HepG2 (cell line): ENCODE results near the gene MCF2L. TPM values are rescaled to one million over a fixed set of nuclear protein-coding genes. Genes with fewer than 3 reads are reported as not detected.
A peak's percentile ranks its signal among the peaks of the same experiment; 100 is the strongest.

Experiments
- ATAD3A ChIP-seq: sonication (generic); formaldehyde crosslinking; IDR thresholded peaks from 2 replicates; pipeline ENCODE4 v1.4.0; 2020; ENCODE audit warnings: missing genetic modification reagents
- BCL6 ChIP-seq: IDR thresholded peaks from 2 replicates; pipeline ENCODE4 v1.6.1; 2016; ENCODE audit warnings: missing genetic modification reagents, missing compliant biosample characterization
- FOXJ3 ChIP-seq: sonication (generic); formaldehyde crosslinking; IDR thresholded peaks from 2 replicates; pipeline ENCODE4 v1.4.0; 2020; ENCODE audit warnings: missing genetic modification reagents, mild to moderate bottlenecking, borderline replicate concordance
- HCFC1 ChIP-seq: fragments of 150-350 bp; IDR thresholded peaks from 2 replicates; pipeline ENCODE4 v1.6.1; 2014; ENCODE audit warnings: low read depth, low read length
- HOXA7 ChIP-seq: sonication (generic); formaldehyde crosslinking; IDR thresholded peaks from 2 replicates; pipeline ENCODE4 v1.8.1; 2022; ENCODE audit warnings: mild to moderate bottlenecking, missing genetic modification reagents, moderate library complexity
- KDM6A ChIP-seq: IDR thresholded peaks from 2 replicates; pipeline ENCODE4 v1.6.1; 2016; ENCODE audit warnings: low read depth
- NFKB2 ChIP-seq: sonication (generic); formaldehyde crosslinking; IDR thresholded peaks from 2 replicates; pipeline ENCODE4 v1.4.0; 2020; ENCODE audit warnings: missing genetic modification reagents, borderline replicate concordance
- RXRB ChIP-seq: IDR thresholded peaks from 2 replicates; pipeline ENCODE4 v1.6.1; 2016; ENCODE audit warnings: borderline replicate concordance, missing genetic modification reagents, missing compliant biosample characterization
- SMAD3 ChIP-seq: sonication (generic); formaldehyde crosslinking; IDR thresholded peaks from 2 replicates; pipeline ENCODE4 v1.4.0; 2020; ENCODE audit warnings: missing genetic modification reagents
- SMAD9 ChIP-seq: sonication (generic); formaldehyde crosslinking; IDR thresholded peaks from 2 replicates; pipeline ENCODE4 v1.5.1; 2020; ENCODE audit warnings: mild to moderate bottlenecking, missing genetic modification reagents
- SMYD3 ChIP-seq: sonication (generic); formaldehyde crosslinking; IDR thresholded peaks from 2 replicates; pipeline ENCODE4 v1.8.1; 2023; ENCODE audit warnings: mild to moderate bottlenecking, missing genetic modification reagents
- ZC3H4 ChIP-seq: sonication (generic); formaldehyde crosslinking; IDR thresholded peaks from 2 replicates; pipeline ENCODE4 v1.4.0; 2020; ENCODE audit warnings: missing genetic modification reagents, borderline replicate concordance
- ZFP36L2 ChIP-seq: sonication (generic); formaldehyde crosslinking; IDR thresholded peaks from 2 replicates; pipeline ENCODE4 v1.4.0; 2020; ENCODE audit warnings: missing genetic modification reagents
- ZNF24 ChIP-seq: fragments of 450-650 bp; IDR thresholded peaks from 2 replicates; pipeline ENCODE4 v1.6.1; 2017; ENCODE audit warnings: antibody characterized with exemption, mild to moderate bottlenecking
- ZNF430 ChIP-seq: sonication (generic); formaldehyde crosslinking; IDR thresholded peaks from 2 replicates; pipeline ENCODE4 v1.9.0; 2021; ENCODE audit warnings: mild to moderate bottlenecking, missing genetic modification reagents
- ZNF615 ChIP-seq: sonication (generic); formaldehyde crosslinking; IDR thresholded peaks from 2 replicates; pipeline ENCODE4 v1.5.0; 2020; ENCODE audit warnings: mild to moderate bottlenecking, missing genetic modification reagents, borderline replicate concordance
- ZNF772 ChIP-seq: sonication (generic); formaldehyde crosslinking; IDR thresholded peaks from 2 replicates; pipeline ENCODE4 v1.5.0; 2020; ENCODE audit warnings: mild to moderate bottlenecking, missing genetic modification reagents
- ZSCAN25 ChIP-seq: sonication (generic); formaldehyde crosslinking; IDR thresholded peaks from 2 replicates; pipeline ENCODE4 v1.8.0; 2022; ENCODE audit warnings: mild to moderate bottlenecking, missing genetic modification reagents
- polyA plus RNA-seq, 8 experiments: library from polyadenylated mRNA; depleted of rRNA in 3 of 8; stranded (reverse) in 7 of 8; unstranded in 1 of 8; fragments of >200 nt; fragmentation: Illumina TruSeq in 4 of 8; extraction: Trizol in 4 of 8; gene quantifications; 2 replicates each; pipeline versions ENCODE4 v1.2.1 to v1.2.3, GENCODE V29; 2011 to 2016; ENCODE audit warnings: low read depth in 4 of 8, missing spikeins in 1 of 8, mixed read lengths in 1 of 8; ENCODE audit not compliant: insufficient read depth in 1 of 8
- total RNA-seq, 5 experiments: library from RNA; depleted of rRNA; stranded (reverse); fragments of >200 nt; fragmentation: Illumina TruSeq; extraction: Trizol; gene quantifications; 2 replicates each; pipeline ENCODE4 v1.2.3, GENCODE V29; 2016; ENCODE audit warnings: low read depth in 1 of 5
- TF ChIP-seq, protein P1 (sequence below): sonication (generic); formaldehyde crosslinking; IDR thresholded peaks from 2 replicates; pipeline ENCODE4 v1.4.0; 2020; ENCODE audit warnings: mild to moderate bottlenecking, missing genetic modification reagents
- TF ChIP-seq, protein P2 (sequence below): sonication (generic); formaldehyde crosslinking; IDR thresholded peaks from 2 replicates; pipeline ENCODE4 v1.4.0; 2020; ENCODE audit warnings: missing genetic modification reagents
- TF ChIP-seq, protein P3 (sequence below): sonication (generic); formaldehyde crosslinking; IDR thresholded peaks from 2 replicates; pipeline ENCODE4 v1.8.0; 2022; ENCODE audit warnings: mild to moderate bottlenecking, missing genetic modification reagents, moderate library complexity
- TF ChIP-seq, protein P4 (sequence below): sonication (generic); formaldehyde crosslinking; IDR thresholded peaks from 2 replicates; pipeline ENCODE4 v1.4.0; 2020; ENCODE audit warnings: missing genetic modification reagents

MCF2L gene
- total and polyA plus RNA-seq, 2 of the 13 experiments (the other 11 are each of a cell fraction or from before 2014, with no cell fraction given) = 19.4 to 28.4 TPM

DNA sequence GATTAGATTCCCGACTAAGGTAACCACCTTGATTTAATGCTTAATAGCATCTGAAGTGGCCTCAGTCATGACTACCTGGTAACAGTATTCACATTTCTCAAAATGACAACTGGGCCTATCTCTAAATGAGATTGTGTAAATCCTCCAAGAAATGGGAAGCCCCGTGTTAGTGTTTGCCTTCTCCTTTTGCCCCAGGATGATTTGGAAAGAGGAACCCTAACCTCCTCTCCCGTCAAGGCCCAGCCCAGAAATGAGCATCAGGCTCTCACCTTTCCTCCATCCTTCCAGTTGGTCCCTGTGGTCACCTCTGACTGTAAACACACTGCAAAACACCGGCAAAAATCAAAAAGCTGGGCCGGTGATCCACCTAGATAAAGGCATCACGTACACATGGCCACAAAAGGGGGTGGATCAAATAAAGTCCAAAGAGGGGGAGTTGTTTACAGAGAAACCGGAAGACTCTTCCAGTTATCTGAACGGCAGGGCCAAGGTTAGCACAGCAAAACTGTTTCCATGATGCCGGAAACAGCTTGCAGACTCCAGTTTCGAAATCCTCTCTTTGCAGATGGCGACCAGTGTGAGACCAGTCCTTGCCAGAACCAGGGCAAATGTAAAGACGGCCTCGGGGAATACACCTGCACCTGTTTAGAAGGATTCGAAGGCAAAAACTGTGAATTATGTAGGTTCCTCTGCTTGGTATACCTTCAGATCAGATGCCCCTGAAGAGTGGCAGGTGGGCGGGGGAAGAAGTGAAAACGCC, 170.0 kb downstream of the MCF2L start (continued):
- TF ChIP-seq RXRB (CRISPR knock-in tag) (peak; percentile 92), HCFC1 (no peak), ZSCAN25 (CRISPR knock-in tag) (no peak; the same call in 1 of the 2 replicates), KDM6A (CRISPR knock-in tag) (peak; percentile 74), FOXJ3 (CRISPR knock-in tag) (peak; percentile 94; the same call in 1 of the 2 replicates), SMAD3 (CRISPR knock-in tag) (peak; percentile 59; the same call in 1 of the 2 replicates), SMAD9 (CRISPR knock-in tag) (no peak), ZNF24 (no peak), NFKB2 (no peak), ATAD3A (CRISPR knock-in tag) (no peak), SMYD3 (CRISPR knock-in tag) (0 out of 2 replicates have a peak, but pooled peaks have one; percentile 43), ZNF772 (CRISPR knock-in tag) (peak; percentile 79), ZFP36L2 (CRISPR knock-in tag) (no peak), HOXA7 (CRISPR knock-in tag) (no peak), ZNF615 (CRISPR knock-in tag) (0 out of 2 replicates have a peak, but pooled peaks have one; percentile 73), ZC3H4 (CRISPR knock-in tag) (no peak), ZNF430 (CRISPR knock-in tag) (peak; percentile 96), BCL6 (CRISPR knock-in tag) (peak; percentile 82)
- TF ChIP-seq, protein P1, sequence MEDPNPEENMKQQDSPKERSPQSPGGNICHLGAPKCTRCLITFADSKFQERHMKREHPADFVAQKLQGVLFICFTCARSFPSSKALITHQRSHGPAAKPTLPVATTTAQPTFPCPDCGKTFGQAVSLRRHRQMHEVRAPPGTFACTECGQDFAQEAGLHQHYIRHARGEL (CRISPR knock-in tag) = no peak
- TF ChIP-seq, protein P2, sequence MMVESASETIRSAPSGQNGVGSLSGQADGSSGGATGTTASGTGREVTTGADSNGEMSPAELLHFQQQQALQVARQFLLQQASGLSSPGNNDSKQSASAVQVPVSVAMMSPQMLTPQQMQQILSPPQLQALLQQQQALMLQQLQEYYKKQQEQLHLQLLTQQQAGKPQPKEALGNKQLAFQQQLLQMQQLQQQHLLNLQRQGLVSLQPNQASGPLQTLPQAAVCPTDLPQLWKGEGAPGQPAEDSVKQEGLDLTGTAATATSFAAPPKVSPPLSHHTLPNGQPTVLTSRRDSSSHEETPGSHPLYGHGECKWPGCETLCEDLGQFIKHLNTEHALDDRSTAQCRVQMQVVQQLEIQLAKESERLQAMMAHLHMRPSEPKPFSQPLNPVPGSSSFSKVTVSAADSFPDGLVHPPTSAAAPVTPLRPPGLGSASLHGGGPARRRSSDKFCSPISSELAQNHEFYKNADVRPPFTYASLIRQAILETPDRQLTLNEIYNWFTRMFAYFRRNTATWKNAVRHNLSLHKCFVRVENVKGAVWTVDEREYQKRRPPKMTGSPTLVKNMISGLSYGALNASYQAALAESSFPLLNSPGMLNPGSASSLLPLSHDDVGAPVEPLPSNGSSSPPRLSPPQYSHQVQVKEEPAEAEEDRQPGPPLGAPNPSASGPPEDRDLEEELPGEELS (CRISPR knock-in tag) = peak; percentile 100
- TF ChIP-seq, protein P3, sequence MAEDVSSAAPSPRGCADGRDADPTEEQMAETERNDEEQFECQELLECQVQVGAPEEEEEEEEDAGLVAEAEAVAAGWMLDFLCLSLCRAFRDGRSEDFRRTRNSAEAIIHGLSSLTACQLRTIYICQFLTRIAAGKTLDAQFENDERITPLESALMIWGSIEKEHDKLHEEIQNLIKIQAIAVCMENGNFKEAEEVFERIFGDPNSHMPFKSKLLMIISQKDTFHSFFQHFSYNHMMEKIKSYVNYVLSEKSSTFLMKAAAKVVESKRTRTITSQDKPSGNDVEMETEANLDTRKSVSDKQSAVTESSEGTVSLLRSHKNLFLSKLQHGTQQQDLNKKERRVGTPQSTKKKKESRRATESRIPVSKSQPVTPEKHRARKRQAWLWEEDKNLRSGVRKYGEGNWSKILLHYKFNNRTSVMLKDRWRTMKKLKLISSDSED (CRISPR knock-in tag) = no peak
- TF ChIP-seq, protein P4, sequence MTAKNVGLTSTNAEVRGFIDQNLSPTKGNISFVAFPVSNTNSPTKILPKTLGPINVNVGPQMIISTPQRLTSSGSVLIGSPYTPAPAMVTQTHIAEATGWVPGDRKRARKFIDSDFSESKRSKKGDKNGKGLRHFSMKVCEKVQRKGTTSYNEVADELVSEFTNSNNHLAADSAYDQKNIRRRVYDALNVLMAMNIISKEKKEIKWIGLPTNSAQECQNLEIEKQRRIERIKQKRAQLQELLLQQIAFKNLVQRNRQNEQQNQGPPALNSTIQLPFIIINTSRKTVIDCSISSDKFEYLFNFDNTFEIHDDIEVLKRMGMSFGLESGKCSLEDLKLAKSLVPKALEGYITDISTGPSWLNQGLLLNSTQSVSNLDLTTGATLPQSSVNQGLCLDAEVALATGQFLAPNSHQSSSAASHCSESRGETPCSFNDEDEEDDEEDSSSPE (CRISPR knock-in tag) = peak; percentile 51
